CD4-positive, alpha-beta T cell (primary cell): ENCODE data around the gene DDX31. TPM values are rescaled to one million over a fixed set of nuclear protein-coding genes. Genes with fewer than 3 reads are reported as not detected.

Source experiments
- ATAC-seq: fragments of 200-7000 bp; cut with Tn5 transposase; one replicate; pipeline ENCODE4 v1.10.0; 2022; ENCODE audit warnings: mild to moderate bottlenecking; ENCODE audit not compliant: poor library complexity
- CTCF ChIA-PET: fragments of 350-600 bp; sonication (Branson Sonifier 250); formaldehyde crosslinking; loops from one replicate; lab custom pipeline; 2021; ENCODE audit warnings: antibody characterized with exemption, inconsistent platforms; lab: Charles Lee
- POLR2A ChIA-PET: fragments of 350-600 bp; sonication (Branson Sonifier 250); formaldehyde crosslinking; loops from one replicate; lab custom pipeline; 2021; ENCODE audit warnings: antibody characterized with exemption, inconsistent platforms; lab: Charles Lee
- DNase-seq, 14 experiments: peaks; one replicate each; pipeline ENCODE4 v3.0.0-alpha.2; 2013 to 2020; ENCODE audit warnings: mixed read lengths in 2 of 14
- H3K27ac ChIP-seq, 2 donors: one replicate each; pipeline versions ENCODE4 v1.5.1 to v1.7.0; 2013; ENCODE audit warnings: low read length in 2 of 2, low read depth in 1 of 2, mild to moderate bottlenecking in 1 of 2
- H3K27me3 ChIP-seq, 2 experiments: 1 replicate in 1 of 2; 2 replicates in 1 of 2; pipeline versions ENCODE4 v1.6.1 to v1.7.0; 2013; ENCODE audit warnings: low read length in 2 of 2, control low read depth in 1 of 2, mild to moderate bottlenecking in 1 of 2, moderate library complexity in 1 of 2; ENCODE audit not compliant: insufficient read depth in 2 of 2, control insufficient read depth in 1 of 2
- H3K36me3 ChIP-seq: one replicate; pipeline ENCODE4 v1.6.1; 2013; ENCODE audit warnings: low read length, control low read depth; ENCODE audit not compliant: insufficient read depth
- H3K4me1 ChIP-seq: one replicate; pipeline ENCODE4 v1.6.1; 2013; ENCODE audit warnings: low read length, control low read depth; ENCODE audit not compliant: insufficient read depth
- H3K4me3 ChIP-seq: one replicate; pipeline ENCODE4 v1.5.1; 2013; ENCODE audit warnings: mild to moderate bottlenecking, low read length, moderate library complexity
- H3K9me3 ChIP-seq, 2 experiments: 1 replicate in 1 of 2; 2 replicates in 1 of 2; pipeline versions ENCODE4 v1.6.1 to v1.7.0; 2013; ENCODE audit warnings: low read length in 2 of 2, mild to moderate bottlenecking in 2 of 2, control low read depth in 1 of 2, moderate library complexity in 1 of 2; ENCODE audit not compliant: control insufficient read depth in 1 of 2, insufficient read depth in 1 of 2
- H3K27ac Mint-ChIP-seq: one replicate; pipeline ENCODE4 v1.8.0; 2020; ENCODE audit warnings: mixed read lengths
- H3K27me3 Mint-ChIP-seq: one replicate; pipeline ENCODE4 v1.8.0; 2021; ENCODE audit warnings: mixed read lengths
- H3K36me3 Mint-ChIP-seq: one replicate; pipeline ENCODE4 v1.8.0; 2021; ENCODE audit warnings: low read depth, mixed read lengths
- H3K4me1 Mint-ChIP-seq: one replicate; pipeline ENCODE4 v1.8.0; 2021; ENCODE audit warnings: low read depth, mixed read lengths
- H3K4me3 Mint-ChIP-seq: one replicate; pipeline ENCODE4 v1.8.0; 2020; ENCODE audit warnings: mild to moderate bottlenecking, mixed read lengths
- H3K9me3 Mint-ChIP-seq: one replicate; pipeline ENCODE4 v1.8.0; 2020; ENCODE audit warnings: mixed read lengths
- intact Hi-C, 2 experiments: fragments of 100-400 bp; cut with DNase I in 1 of 2; cut with micrococcal nuclease in 1 of 2; formaldehyde crosslinking; loops; one replicate each; pipeline versions ENCODE4 v1.15.1 to v1.9.0; 2023 to 2025; cut with DNase I, micrococcal nuclease
- total RNA-seq, 174 experiments: library from RNA in 2 of 174; stranded (reverse) in 2 of 174; gene quantifications; one replicate each; pipeline ENCODE4 v1.2.3 and lab custom pipeline; 2021 to 2026
- TF ChIP-seq, protein P1 (sequence below): fragments of 200-600 bp; IDR thresholded peaks from one replicate; pipeline ENCODE4 v1.8.0; 2022; ENCODE audit warnings: antibody characterized with exemption, mild to moderate bottlenecking

The DDX31 gene
- total RNA-seq, 2 experiments from 2014 or later = 11.0 to 11.3 TPM

GRCh38 chr9:132630811-132631210 lies 39.0 kb downstream of the DDX31 start:
- TF ChIP-seq, protein P1, sequence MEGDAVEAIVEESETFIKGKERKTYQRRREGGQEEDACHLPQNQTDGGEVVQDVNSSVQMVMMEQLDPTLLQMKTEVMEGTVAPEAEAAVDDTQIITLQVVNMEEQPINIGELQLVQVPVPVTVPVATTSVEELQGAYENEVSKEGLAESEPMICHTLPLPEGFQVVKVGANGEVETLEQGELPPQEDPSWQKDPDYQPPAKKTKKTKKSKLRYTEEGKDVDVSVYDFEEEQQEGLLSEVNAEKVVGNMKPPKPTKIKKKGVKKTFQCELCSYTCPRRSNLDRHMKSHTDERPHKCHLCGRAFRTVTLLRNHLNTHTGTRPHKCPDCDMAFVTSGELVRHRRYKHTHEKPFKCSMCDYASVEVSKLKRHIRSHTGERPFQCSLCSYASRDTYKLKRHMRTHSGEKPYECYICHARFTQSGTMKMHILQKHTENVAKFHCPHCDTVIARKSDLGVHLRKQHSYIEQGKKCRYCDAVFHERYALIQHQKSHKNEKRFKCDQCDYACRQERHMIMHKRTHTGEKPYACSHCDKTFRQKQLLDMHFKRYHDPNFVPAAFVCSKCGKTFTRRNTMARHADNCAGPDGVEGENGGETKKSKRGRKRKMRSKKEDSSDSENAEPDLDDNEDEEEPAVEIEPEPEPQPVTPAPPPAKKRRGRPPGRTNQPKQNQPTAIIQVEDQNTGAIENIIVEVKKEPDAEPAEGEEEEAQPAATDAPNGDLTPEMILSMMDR = no peak
- H3K27me3 ChIP-seq = no peaks in the 10 kb centered on the region
- no peak overlapping the region for H3K4me3 Mint-ChIP-seq
- no peak overlapping the region for H3K27ac Mint-ChIP-seq
- H3K27ac ChIP-seq = no peak overlapping the region
- H3K4me1 ChIP-seq = no peaks in the 10 kb centered on the region
- peaks cover 88% of the 10 kb centered on the region for H3K36me3 Mint-ChIP-seq
- no peaks in the 10 kb centered on the region for H3K9me3 ChIP-seq
- CTCF ChIA-PET = no interaction called here
- DNase-seq (no peak), ATAC-seq (no peak)
- H3K4me1 Mint-ChIP-seq = no peaks in the 10 kb centered on the region
- intact Hi-C loops = no loop called here
- H3K9me3 Mint-ChIP-seq = no peaks in the 10 kb centered on the region
- peaks cover 46% of the 10 kb centered on the region for H3K36me3 ChIP-seq
- POLR2A ChIA-PET = no interaction called here
- no peaks in the 10 kb centered on the region for H3K27me3 Mint-ChIP-seq
- H3K4me3 ChIP-seq = no peak overlapping the region

- Histone ChIP-seq H3K36me3 (peaks cover 50% of the 10 kb centered on the region), H3K27me3 (no peaks in the 10 kb centered on the region), H3K9me3 (no peaks in the 10 kb centered on the region), H3K27ac (no peak overlapping the region), H3K4me3 (no peak overlapping the region), H3K4me1 (no peaks in the 10 kb centered on the region)
- no peaks in the 10 kb centered on the region for H3K27me3 Mint-ChIP-seq
- H3K4me1 Mint-ChIP-seq = no peaks in the 10 kb centered on the region
- POLR2A ChIA-PET = no interaction called here
- DNase-seq = no peak
- CTCF ChIA-PET = no interaction called here
- no peak overlapping the region for H3K4me3 Mint-ChIP-seq
- no peaks in the 10 kb centered on the region for H3K9me3 Mint-ChIP-seq
- H3K27ac Mint-ChIP-seq = no peak overlapping the region
- ATAC-seq = no peak
- H3K36me3 Mint-ChIP-seq = peaks cover 94% of the 10 kb centered on the region
- intact Hi-C loops = no loop called here
- TF ChIP-seq, protein P1 = no peak
Measured at GRCh38 chr9:132630116-132630515, 39.7 kb downstream of the DDX31 start.

DNA sequence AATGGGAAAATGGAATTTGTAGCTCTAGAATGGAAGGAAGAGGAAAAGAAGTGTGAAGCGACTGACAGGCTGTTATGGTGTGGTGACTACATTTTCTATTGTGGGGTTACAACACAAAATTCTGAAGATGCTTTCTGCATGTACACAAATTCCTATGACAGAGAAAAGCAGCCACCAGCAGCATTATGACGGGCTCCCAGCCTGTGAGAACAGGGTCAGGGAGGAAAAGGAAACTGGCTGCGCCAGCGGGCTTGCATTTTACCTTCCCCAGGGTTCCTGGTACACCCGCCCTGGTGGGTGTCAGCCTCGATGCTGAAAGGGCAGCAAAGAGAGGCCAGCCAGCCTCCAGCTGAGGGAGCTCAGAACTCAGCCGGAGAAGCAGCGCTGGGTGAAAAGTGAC lies 41.0 kb downstream of the DDX31 start:
- H3K36me3 ChIP-seq = peaks cover 57% of the 10 kb centered on the region
- ChIA-PET CTCF (no interaction called here), POLR2A (no interaction called here)
- Mint-ChIP-seq H3K27me3 (no peaks in the 10 kb centered on the region), H3K9me3 (no peaks in the 10 kb centered on the region), H3K4me3 (no peak overlapping the region), H3K27ac (no peak overlapping the region), H3K4me1 (no peaks in the 10 kb centered on the region), H3K36me3 (peaks cover 98% of the 10 kb centered on the region)
- ATAC-seq (no peak), DNase-seq (no peak)
- no peaks in the 10 kb centered on the region for H3K4me1 ChIP-seq
- no peak overlapping the region for H3K27ac ChIP-seq
- TF ChIP-seq, protein P1 = no peak
- no peaks in the 10 kb centered on the region for H3K9me3 ChIP-seq
- no peaks in the 10 kb centered on the region for H3K27me3 ChIP-seq
- no peak overlapping the region for H3K4me3 ChIP-seq
- intact Hi-C loops = loop anchor here in 1 of 2 experiments (10.0 kb wide), 1 partner anchor 176 kb away; no protein-coding TSS in a partner anchor
